Ishikawa (cell line): ENCODE data around the gene MMP17.
A peak's percentile ranks its signal among the peaks of the same experiment; 100 is the strongest.

Source experiments
- CEBPB ChIP-seq: IDR thresholded peaks from 2 replicates; pipeline ENCODE4 v1.6.1; 2012
- CREB1 ChIP-seq: IDR thresholded peaks from 2 replicates; pipeline ENCODE4 v1.6.1; 2012; ENCODE audit warnings: low read depth
- EGR1 ChIP-seq: IDR thresholded peaks from 2 replicates; pipeline ENCODE4 v1.6.1; 2012
- EP300 ChIP-seq: IDR thresholded peaks from 2 replicates; pipeline ENCODE4 v1.6.1; 2012; ENCODE audit warnings: borderline replicate concordance
- FOXM1 ChIP-seq: IDR thresholded peaks from 2 replicates; pipeline ENCODE4 v1.6.1; 2012; ENCODE audit warnings: low read depth, borderline replicate concordance
- NFIC ChIP-seq: IDR thresholded peaks from 2 replicates; pipeline ENCODE4 v1.6.1; 2012
- RAD21 ChIP-seq: IDR thresholded peaks from 2 replicates; pipeline ENCODE4 v1.6.1; 2012; ENCODE audit warnings: low read depth
- TAF1 ChIP-seq: IDR thresholded peaks from 2 replicates; pipeline ENCODE4 v1.6.1; 2012; ENCODE audit warnings: low read depth, mild to moderate bottlenecking
- TCF12 ChIP-seq: IDR thresholded peaks from 2 replicates; pipeline ENCODE4 v1.6.1; 2012; ENCODE audit warnings: low read depth
- TEAD4 ChIP-seq: IDR thresholded peaks from 2 replicates; pipeline ENCODE4 v1.6.1; 2012
- YY1 ChIP-seq: IDR thresholded peaks from 2 replicates; pipeline ENCODE4 v1.6.1; 2012; ENCODE audit warnings: low read depth
- ZBTB7A ChIP-seq: IDR thresholded peaks from 2 replicates; pipeline ENCODE4 v1.6.1; 2012; ENCODE audit warnings: low read depth
- TF ChIP-seq, protein P1 (sequence below): IDR thresholded peaks from 2 replicates; pipeline ENCODE4 v1.6.1; 2012
- TF ChIP-seq, protein P2 (sequence below): IDR thresholded peaks from 2 replicates; pipeline ENCODE4 v1.6.1; 2012; ENCODE audit warnings: low read depth, mild to moderate bottlenecking
- TF ChIP-seq, protein P3 (sequence below): IDR thresholded peaks from 2 replicates; pipeline ENCODE4 v1.6.1; 2012

The MMP17 gene

DNA sequence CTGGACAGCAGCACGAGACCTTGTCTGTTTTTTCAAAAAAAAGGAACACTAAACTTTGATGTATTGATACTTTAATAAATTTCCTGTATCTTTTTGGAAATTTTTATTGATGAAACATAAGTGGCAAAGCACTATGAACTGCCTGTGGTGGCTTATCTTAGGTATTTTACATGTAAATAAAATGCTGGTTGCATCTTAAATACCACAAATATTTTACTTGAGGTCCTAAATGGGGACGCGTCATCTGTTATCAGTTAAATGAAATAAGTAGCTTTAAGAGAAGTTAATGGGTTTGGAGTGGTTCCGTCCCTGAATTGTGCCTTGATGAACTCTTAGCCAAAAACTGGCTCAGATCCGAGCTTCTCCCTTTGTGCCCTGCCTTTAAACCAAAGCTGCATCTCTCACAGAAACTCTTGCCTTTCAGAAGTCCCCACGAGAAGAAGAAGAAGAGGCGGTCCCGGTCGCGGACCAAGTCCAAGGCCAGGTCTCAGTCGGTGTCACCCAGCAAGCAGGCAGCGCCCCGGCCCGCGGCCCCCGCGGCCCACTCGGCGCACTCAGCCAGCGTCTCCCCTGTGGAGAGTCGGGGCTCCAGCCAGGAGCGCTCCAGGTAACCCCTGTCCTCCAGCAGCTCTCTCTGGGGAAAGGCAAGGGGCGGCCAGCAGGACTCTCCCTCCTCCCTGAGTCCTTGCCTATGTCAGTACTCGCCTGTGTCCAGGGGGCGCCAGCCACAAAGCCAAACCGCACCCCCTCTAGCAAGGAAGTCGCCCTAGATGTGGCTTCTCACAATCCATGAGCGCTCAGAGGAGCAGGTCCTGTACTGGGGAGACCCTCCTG is 31.2 kb upstream of the MMP17 start:
- TF ChIP-seq RAD21 (peak; percentile 17; the same call in 1 of the 2 replicates), TEAD4 (no peak)
- TF ChIP-seq, protein P1, sequence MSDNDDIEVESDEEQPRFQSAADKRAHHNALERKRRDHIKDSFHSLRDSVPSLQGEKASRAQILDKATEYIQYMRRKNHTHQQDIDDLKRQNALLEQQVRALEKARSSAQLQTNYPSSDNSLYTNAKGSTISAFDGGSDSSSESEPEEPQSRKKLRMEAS, result no peak

DNA sequence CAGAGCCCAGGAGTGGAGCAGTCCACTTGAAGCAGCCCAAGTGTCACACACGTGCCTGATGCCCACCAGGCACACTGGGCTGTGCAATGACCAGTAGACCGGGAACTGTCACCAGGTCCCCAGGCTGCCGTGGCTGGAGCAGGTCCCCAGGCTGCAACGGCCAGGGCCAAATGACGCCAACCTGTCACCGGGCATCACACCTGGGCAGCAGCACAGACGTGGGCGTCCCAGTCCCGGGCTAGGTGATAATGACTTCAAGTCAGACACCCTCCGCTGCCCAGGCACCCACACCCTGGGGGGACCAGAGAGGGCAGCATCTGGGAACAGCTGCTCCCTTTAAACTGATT is 30.6 kb upstream of the MMP17 start:
- TF ChIP-seq CREB1 (no peak), ZBTB7A (no peak), RAD21 (no peak)

DNA sequence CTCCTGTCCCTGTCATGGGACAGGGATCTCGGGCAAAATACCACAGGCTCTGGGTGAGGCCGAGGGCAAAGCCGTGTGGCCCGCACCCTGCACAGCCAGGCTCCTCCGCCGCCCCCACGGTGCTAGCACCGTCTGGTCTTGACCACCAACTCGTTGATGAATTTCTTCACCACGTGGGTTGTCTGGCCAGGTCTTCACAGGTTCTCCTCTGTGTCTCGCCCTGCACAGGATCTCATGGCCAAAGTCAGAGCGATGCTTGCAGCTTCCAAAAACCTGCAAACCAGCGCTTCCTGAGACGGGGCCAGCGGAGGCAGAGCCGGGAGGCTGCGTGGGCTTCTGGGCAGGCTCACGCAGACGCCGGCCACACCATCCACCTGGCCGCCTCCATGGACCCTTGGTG is 29.0 kb upstream of the MMP17 start:
- TF ChIP-seq YY1 (no peak), TCF12 (no peak), NFIC (no peak), RAD21 (no peak), TAF1 (no peak), EP300 (no peak), TEAD4 (no peak), FOXM1 (no peak), EGR1 (no peak), CEBPB (no peak), CREB1 (no peak), ZBTB7A (no peak)
- TF ChIP-seq, protein P2, sequence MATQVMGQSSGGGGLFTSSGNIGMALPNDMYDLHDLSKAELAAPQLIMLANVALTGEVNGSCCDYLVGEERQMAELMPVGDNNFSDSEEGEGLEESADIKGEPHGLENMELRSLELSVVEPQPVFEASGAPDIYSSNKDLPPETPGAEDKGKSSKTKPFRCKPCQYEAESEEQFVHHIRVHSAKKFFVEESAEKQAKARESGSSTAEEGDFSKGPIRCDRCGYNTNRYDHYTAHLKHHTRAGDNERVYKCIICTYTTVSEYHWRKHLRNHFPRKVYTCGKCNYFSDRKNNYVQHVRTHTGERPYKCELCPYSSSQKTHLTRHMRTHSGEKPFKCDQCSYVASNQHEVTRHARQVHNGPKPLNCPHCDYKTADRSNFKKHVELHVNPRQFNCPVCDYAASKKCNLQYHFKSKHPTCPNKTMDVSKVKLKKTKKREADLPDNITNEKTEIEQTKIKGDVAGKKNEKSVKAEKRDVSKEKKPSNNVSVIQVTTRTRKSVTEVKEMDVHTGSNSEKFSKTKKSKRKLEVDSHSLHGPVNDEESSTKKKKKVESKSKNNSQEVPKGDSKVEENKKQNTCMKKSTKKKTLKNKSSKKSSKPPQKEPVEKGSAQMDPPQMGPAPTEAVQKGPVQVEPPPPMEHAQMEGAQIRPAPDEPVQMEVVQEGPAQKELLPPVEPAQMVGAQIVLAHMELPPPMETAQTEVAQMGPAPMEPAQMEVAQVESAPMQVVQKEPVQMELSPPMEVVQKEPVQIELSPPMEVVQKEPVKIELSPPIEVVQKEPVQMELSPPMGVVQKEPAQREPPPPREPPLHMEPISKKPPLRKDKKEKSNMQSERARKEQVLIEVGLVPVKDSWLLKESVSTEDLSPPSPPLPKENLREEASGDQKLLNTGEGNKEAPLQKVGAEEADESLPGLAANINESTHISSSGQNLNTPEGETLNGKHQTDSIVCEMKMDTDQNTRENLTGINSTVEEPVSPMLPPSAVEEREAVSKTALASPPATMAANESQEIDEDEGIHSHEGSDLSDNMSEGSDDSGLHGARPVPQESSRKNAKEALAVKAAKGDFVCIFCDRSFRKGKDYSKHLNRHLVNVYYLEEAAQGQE, result no peak
- TF ChIP-seq, protein P3, sequence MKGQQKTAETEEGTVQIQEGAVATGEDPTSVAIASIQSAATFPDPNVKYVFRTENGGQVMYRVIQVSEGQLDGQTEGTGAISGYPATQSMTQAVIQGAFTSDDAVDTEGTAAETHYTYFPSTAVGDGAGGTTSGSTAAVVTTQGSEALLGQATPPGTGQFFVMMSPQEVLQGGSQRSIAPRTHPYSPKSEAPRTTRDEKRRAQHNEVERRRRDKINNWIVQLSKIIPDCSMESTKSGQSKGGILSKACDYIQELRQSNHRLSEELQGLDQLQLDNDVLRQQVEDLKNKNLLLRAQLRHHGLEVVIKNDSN, result no peak
- TF ChIP-seq, protein P1, result no peak

DNA sequence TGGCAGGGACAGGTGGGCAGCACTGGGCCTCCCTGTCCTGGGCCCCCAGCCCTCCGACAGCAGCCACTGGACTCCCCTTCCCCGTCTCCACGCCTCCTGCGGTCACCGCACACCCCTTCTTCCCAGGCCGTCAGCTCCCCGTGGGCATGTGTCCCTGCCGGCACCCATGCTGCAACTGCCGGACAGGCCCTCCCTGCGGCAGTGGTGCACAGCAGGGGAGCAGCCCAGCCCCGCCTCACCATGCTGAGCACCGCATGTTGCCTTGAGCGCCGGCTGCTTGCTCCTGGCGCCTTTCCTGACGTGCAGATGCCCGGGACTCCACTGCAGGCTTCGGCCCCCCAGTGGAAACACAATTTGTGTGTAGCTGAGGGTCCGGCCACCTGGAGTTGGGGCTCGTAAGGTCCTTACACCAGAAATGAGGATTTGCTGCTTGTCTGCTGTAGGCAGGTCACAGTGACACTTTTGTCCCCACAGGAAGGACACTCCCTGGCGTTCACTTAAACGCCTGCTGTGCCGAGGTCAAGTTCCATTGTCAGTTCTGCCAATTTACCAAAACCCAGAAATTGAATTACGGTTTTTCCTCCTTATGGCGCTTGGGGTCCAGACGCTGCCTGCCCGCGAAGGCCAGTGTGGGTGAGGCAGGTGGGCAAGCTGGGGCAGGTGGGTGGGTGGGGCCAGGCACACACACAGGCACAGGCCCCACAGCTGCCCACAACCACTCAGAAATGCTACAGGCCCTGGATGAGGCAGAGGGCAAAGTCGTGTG is 28.2 kb upstream of the MMP17 start:
- no peak for TF ChIP-seq EGR1
- TF ChIP-seq YY1, result 0 out of 2 replicates have a peak, but pooled peaks have one; percentile 20
- TF ChIP-seq FOXM1, result no peak; the same call in 1 of the 2 replicates
- peak; percentile 84 for TF ChIP-seq EP300
- TF ChIP-seq, protein P1, result peak; percentile 93
- no peak; the same call in none of the 2 replicates for TF ChIP-seq TEAD4
- TF ChIP-seq, protein P2, result no peak
- peak; percentile 25; the same call in 1 of the 2 replicates for TF ChIP-seq ZBTB7A
- TF ChIP-seq TCF12, result peak; percentile 90
- TF ChIP-seq, protein P3, result peak; percentile 9; the same call in 1 of the 2 replicates
- TF ChIP-seq CEBPB, result no peak
- TF ChIP-seq RAD21, result peak; percentile 9; the same call in 1 of the 2 replicates
- TF ChIP-seq NFIC, result peak; percentile 65
- no peak for TF ChIP-seq CREB1
- TF ChIP-seq TAF1, result no peak

DNA sequence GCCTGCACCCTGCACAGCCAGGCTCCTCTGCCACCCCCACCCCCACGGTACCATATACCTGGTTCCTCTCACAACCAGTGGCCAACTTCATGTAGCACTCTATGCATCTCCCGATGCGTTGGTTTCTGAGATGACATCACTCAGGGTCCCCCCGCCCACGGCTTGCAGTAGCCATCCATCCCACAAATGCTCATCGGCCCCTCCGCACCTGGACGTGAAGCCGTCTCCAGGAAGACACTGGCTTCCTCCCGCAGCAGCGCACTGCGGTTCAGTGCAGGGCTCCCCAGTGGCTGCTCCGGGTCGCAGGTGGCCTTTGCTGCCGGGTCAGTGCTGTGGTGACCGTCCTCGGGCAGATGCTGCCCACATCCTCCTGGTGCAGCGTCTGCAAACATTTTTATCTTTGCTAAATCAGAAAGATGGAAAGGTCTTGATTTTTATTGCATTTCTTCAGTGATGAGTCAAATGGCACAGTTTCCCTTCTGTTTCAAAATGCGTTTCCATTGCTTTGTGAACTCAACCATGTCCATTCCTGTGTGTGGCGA is 27.5 kb upstream of the MMP17 start:
- TF ChIP-seq TAF1, result no peak
- TF ChIP-seq, protein P2, result no peak
